Pancreas (tissue), 10 donors: ENCODE measurements around the gene INPPL1. TPM values are rescaled to one million over a fixed set of nuclear protein-coding genes. Genes with fewer than 3 reads are reported as not detected.
A peak's percentile ranks its signal among the peaks of the same experiment; 100 is the strongest.

Experiments
- ATAC-seq, 4 donors: fragments of 200-7000 bp; cut with Tn5 transposase; one replicate each; pipeline versions ENCODE4 v1.8.0 to v1.9.1; 2020; ENCODE audit warnings: mild to moderate bottlenecking in 4 of 4, moderate library complexity in 4 of 4
- DNase-seq, 6 donors: peaks; one replicate each; pipeline ENCODE4 v3.0.0-alpha.2; 2020
- FAIRE-seq: peaks from 2 replicates; lab custom pipeline; 2012; peaks lifted over from hg19 to GRCh38; lab: Jason Lieb, UNC
- H3K27ac ChIP-seq, 4 donors: fragments of 200-600 bp; sonication (generic); 1 replicate in 3 of 4; 2 replicates in 1 of 4; pipeline versions ENCODE4 v1.5.0 to v1.8.0; 2020
- H3K27me3 ChIP-seq, 4 donors: fragments of 200-600 bp; one replicate each; pipeline ENCODE4 v1.8.0; 2021
- H3K36me3 ChIP-seq, 3 donors: fragments of 200-600 bp; sonication (generic) in 1 of 3; one replicate each; pipeline versions ENCODE4 v1.5.0 to v1.8.0; 2020 to 2021
- H3K4me1 ChIP-seq, 3 donors: fragments of 200-600 bp; one replicate each; pipeline ENCODE4 v1.8.0; 2021
- H3K4me3 ChIP-seq, 4 donors: fragments of 200-600 bp; sonication (generic) in 2 of 4; one replicate each; pipeline versions ENCODE4 v1.5.0 to v1.8.0; 2020 to 2021
- H3K9me3 ChIP-seq, 4 donors: fragments of 200-600 bp; one replicate each; pipeline ENCODE4 v1.8.0; 2021
- CTCF ChIP-seq, 4 donors: fragments of 200-600 bp; sonication (generic) in 3 of 4; IDR thresholded peaks; one replicate each; pipeline versions ENCODE4 v1.5.0 to v1.8.0; 2021; ENCODE audit warnings: antibody characterized with exemption in 4 of 4
- WGBS, 2 donors: extraction: QIAGEN DNeasy Blood & Tissue Kit; methylation state at CpG; one replicate each; pipeline ENCODE4 v1.1.7; 2013; 5-methylcytosine and 5-hydroxymethylcytosine counted together
- intact Hi-C, 3 donors: fragments of 100-400 bp; cut with DNase I; formaldehyde crosslinking; loops; one replicate each; pipeline versions ENCODE4 v1.11.1 to v1.14.2; 2022
- polyA plus RNA-seq, 2 donors: library from polyadenylated mRNA; stranded (reverse); fragments of 200-250 nt; gene quantifications; one replicate each; pipeline ENCODE4 v1.2.3, GENCODE V29; 2013
- total RNA-seq, 6 donors: library from RNA; stranded (reverse); fragmentation: NEBNext Ultra II Directional in 4 of 6; extraction: Animal tissue kit (Norgen Biotek cat#: 25700) in 4 of 6; gene quantifications; one replicate each; pipeline versions ENCODE4 v1.2.1 to v1.2.4, GENCODE V29; 2021 to 2023
- donor health status: healthy with polysubstance abuse.
- donor health status: DM: no; HTN: no; CAD: no; lungs with moderate emphysema.
- donor health status: DM: no; HTN: no; CAD: no.
- donor health status: control.
- donor health status: control.
- donor health status: Bipolar disorder and iron deficiency.
- donor health status: DM: yes; HTN: yes; CAD: no.
- donor health status: DM: no; HTN: no; CAD: no.
- donor health status: DM: no; HTN: no; CAD: no.
- donor health status: DM: yes; HTN: yes; CAD: no.

The INPPL1 gene
- total and polyA plus RNA-seq, 8 donors: 46.3 to 131 (median 62.7) TPM

DNA sequence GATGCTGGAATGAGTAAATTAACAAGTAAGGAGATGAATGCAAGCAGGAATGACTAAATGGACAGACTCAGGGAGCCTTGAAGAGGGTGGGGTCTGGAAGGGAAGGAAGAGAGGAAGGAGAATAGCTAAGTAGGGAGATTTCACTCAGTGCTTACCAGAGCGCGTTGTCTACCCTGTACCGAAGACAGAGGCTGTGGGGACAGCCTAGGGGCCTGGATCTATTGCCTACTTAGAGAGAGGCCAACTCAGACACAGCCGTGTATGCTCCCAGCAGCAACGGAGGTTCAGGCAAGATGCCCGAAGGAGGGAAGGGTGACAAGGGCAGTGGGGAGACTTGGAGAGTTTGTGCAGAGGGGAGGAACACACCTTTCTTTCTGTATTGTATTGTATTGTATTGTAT lies 7.9 kb upstream of the INPPL1 start, which contains the start of gene FOLR2:
Gene FOLR2 (plus strand): TSS at position 157 of the 400 bp plus-strand sequence. CDS start 1,791 bp downstream, outside the sequence.
- ATAC-seq: peak in 1 of 4 donors; percentile 29
- H3K27me3 ChIP-seq: no peaks in the 10 kb centered on the region
- intact Hi-C loops: no loop called here
- H3K36me3 ChIP-seq: no peaks in the 10 kb centered on the region
- no peaks in the 10 kb centered on the region for H3K9me3 ChIP-seq
- FAIRE-seq: no peak
- no peak for TF ChIP-seq CTCF (IDR thresholded peaks at IDR 0.05)
- no peak within 1 kb of the TSS for H3K4me3 ChIP-seq
- H3K27ac ChIP-seq: no peak within 1 kb of the TSS
- no peaks in the 10 kb centered on the region for H3K4me1 ChIP-seq
- 76 to 83% methylated on average over 6 of the region's 6 CpGs for WGBS, 2 donors
- DNase-seq: peak in 1 of 6 donors; percentile 47

DNA sequence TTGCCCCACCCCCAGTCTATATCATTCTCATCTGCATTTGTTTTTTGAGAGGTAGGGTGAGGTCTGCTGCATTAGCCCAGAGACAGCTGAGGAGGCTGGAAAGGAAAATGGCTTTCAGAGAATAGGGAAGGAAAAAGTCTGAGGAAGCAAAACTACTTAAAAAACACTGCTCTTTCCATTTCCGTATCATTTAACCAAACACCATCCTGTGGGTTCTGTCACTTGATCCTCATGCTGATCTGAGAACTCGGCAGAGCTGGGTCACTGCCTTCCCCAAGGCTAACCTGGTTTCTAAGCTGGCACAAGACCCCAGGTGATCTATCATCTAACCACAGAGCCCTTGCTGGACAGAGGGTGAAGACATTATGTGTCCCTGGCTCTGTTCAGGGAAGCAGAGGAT lies 6.7 kb upstream of the INPPL1 start:
- no peaks in the 10 kb centered on the region for H3K27me3 ChIP-seq
- FAIRE-seq (no peak), ATAC-seq (peak in 1 of 4 donors; percentile 44), DNase-seq (peak in 1 of 6 donors; percentile 13)
- H3K27ac ChIP-seq: no peak overlapping the region
- no peaks in the 10 kb centered on the region for H3K9me3 ChIP-seq
- H3K4me1 ChIP-seq: peaks cover 0 to 3% (median 0%) of the 10 kb centered on the region in 3 donors
- no peak for TF ChIP-seq CTCF (IDR thresholded peaks at IDR 0.05)
- no peaks in the 10 kb centered on the region for H3K36me3 ChIP-seq
- intact Hi-C loops: no loop called here
- WGBS, 2 donors: 24 to 38% methylated on average over 2 of the region's 2 CpGs
- no peak overlapping the region for H3K4me3 ChIP-seq

DNA sequence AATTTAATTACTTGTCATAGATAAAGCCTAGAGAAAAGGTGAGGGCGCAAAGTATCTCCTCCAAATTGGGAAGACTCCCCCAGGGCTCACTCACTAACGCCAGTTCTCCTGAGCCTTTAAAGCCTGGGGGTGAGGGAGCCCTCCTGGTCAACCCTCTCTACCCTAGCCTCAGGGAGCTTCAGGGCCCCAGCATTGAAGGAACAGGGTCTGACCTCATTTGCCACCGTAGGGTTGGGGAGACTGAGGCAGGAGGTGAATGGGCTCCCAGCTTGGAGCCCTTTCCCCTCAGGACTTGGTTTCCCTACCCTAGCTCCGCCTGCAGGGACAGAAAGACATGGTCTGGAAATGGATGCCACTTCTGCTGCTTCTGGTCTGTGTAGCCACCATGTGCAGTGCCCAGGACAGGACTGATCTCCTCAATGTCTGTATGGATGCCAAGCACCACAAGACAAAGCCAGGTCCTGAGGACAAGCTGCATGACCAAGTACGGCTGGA lies 6.3 kb upstream of the INPPL1 start:
- intact Hi-C loops: no loop called here
- TF ChIP-seq CTCF (IDR thresholded peaks at IDR 0.05): no peak
- no peaks in the 10 kb centered on the region for H3K27me3 ChIP-seq
- ATAC-seq: no peak
- 71 to 87% methylated on average over 5 of the region's 5 CpGs for WGBS, 2 donors
- peak in 1 of 6 donors; percentile 13 for DNase-seq
- FAIRE-seq: no peak
- peaks cover 0 to 3% (median 0%) of the 10 kb centered on the region in 3 donors for H3K4me1 ChIP-seq
- no peak overlapping the region for H3K4me3 ChIP-seq
- H3K36me3 ChIP-seq: no peaks in the 10 kb centered on the region
- no peak overlapping the region for H3K27ac ChIP-seq
- H3K9me3 ChIP-seq: no peaks in the 10 kb centered on the region

DNA sequence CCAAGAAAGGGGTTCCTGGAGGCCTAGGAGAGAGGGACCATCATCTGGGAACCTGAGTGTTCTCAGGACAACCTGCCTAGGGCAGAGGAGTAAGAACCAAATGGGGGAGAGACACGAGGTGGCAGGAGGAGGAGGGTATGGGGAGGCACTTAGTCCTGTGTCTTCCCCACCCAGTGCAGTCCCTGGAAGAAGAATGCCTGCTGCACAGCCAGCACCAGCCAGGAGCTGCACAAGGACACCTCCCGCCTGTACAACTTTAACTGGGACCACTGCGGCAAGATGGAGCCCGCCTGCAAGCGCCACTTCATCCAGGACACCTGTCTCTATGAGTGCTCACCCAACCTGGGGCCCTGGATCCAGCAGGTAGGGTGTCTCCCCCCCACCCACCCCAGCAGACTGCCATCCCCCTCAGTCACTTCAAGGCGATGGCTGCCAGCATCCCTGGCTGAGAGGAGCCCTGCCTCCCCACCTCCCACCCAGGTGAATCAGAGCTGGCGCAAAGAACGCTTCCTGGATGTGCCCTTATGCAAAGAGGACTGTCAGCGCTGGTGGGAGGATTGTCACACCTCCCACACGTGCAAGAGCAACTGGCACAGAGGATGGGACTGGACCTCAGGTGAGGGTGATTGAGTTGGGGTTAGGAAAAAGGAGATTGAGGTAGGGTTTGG lies 3.7 kb upstream of the INPPL1 start:
- no peak for FAIRE-seq
- H3K36me3 ChIP-seq: no peaks in the 10 kb centered on the region
- TF ChIP-seq CTCF (IDR thresholded peaks at IDR 0.05): no peak
- no peaks in the 10 kb centered on the region for H3K27me3 ChIP-seq
- intact Hi-C loops: no loop called here
- no peak overlapping the region for H3K4me3 ChIP-seq
- 86 to 91% methylated on average over 8 to 10 of the region's 10 CpGs for WGBS, 2 donors
- DNase-seq: peak in 2 of 6 donors; percentile 25 to 39
- ATAC-seq: no peak
- no peaks in the 10 kb centered on the region for H3K9me3 ChIP-seq
- H3K27ac ChIP-seq: no peak overlapping the region
- H3K4me1 ChIP-seq: peaks cover 0 to 8% (median 0%) of the 10 kb centered on the region in 3 donors
